ENCODE results near the gene AKAP12.

The AKAP12 gene

DNA sequence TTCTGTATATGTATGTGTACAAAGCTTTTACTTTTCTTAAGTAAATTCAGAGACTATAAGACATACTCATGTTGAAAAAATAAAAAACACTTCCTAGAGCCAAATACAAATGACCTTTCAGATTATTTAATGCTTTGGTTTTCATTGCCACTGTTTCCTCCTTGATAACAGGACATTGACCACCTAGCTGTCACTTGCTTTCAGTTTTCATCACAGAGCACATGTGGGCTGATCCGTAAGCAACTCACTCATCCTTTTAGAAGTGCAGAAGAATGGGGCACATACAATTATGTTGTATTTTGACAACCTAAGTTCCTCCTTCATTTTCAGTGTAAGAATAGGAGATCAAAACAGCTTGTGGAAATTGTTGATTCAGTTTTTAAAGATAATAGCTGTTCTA, 145.4 kb downstream of the AKAP12 start:
- no peak for DNase-seq (ENCODE audit: low spot score)

DNA sequence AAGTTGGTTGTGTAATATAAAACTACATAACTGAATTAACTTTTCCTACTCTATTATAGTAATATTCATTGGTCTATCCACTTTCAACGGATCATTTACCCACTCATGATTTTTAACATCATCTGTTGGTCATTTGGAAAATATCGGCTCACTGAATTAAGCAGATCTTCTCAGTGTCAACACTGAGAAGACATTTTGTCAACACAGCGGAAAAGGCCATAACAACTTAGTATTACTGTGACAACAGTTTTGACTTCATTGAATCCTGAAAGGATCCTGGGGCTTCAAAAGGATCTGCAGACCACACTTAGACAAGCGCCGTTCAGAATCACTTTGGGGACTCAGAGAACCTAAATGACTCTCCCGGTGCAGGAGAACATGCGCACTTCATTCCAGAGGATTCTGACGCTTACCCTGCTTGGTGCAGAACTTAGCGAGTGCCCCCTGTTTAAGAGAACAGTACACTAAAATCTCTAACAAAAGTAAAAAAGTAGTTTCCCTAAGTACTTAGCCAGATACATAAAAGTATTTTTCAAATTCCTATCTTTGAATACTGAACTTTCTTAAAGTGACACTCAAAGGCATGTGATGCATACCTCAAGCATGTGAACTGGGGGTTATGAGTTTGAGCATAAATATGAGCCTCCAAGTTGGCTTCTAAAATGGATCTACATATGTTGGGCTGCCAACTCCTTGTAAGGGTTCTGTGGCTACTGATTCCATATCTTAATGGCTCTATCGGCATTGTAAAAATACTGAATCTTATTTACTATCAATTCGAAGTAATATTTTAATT, 147.6 kb downstream of the AKAP12 start:
- DNase-seq (ENCODE audit: low spot score): no peak

DNA sequence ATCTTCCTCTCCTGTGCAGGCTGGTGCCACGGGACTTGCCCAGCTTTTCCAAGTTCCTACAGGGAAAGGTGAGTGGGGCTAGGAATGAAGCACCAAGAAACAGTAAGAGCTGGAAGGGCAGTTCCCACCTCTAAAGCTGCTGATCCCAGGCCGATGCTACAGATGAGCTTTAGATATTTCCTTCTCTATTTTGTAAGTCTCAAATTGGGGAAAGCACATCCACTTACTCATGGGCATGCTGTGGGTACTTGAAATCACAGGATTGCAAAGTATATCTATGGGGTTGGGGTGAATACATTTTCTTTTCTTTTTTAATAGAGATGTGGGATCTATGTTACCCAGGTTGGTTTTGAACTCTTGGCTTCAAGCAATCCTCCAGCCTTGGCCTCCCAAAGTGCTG, 148.5 kb downstream of the AKAP12 start:
- no peak for DNase-seq (ENCODE audit: low spot score)

DNA sequence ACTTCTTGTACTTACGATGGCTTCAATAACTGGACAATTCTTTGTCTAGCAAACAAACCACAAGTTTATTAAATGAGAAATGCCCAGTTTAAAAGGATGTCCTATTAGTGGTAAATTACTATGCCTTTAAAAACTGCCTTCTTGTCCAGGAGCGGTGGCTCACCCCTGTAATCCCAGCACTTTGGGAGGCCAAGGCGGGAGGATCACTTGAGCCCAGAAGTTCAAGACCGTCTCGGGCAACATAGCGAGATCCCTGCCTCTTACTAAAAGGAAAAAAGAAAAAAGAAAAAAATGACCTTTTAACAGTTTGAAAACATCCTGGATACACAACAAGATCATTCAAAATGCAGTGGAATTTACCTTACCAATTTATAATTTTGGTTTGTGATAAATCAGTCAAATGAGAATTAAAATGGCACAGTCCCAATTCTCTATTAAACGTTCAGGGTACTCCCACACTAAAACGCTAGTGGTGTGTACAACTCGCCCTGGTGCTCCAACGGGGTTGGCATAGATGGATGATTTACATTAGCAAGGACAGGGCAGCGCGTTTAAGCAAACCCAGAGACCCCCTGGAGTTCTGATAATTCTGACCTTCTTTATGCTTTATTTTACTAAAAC, 149.3 kb downstream of the AKAP12 start:
- DNase-seq (ENCODE audit: low spot score): no peak

DNA sequence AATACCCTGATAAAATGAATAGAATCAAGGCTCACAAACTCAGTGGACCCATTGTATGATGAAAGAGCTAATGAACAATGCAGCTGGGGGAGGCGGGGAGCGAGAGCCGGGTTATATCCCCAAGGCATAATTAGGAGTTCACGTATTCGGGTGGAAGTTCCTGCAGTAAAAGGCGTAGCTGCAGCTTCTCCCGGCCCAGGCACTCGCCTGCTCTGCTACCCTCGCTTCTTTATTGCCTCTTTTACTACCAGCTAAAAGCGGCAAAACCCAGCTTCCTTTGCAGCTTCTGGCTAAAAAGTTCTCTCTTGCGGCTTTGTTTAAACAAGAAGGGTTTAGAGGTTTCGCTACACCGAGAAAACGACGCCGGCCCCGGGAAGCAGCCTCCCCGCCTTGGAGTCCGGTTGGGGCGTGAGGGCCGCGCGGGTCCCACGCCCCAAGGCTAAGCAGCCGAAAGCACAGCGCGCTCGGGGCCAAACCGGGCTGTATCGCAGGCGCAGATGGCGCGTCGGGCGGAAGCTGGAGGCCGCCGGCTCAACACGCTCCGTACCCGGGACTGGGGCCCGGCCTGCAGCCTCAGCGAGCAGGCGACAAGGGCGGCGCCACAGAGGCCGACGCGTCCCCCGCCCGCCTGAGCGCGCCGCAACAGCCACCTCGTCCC, 150.0 kb downstream of the AKAP12 start:
- peak; percentile 69 for DNase-seq (ENCODE audit: low spot score)

DNA sequence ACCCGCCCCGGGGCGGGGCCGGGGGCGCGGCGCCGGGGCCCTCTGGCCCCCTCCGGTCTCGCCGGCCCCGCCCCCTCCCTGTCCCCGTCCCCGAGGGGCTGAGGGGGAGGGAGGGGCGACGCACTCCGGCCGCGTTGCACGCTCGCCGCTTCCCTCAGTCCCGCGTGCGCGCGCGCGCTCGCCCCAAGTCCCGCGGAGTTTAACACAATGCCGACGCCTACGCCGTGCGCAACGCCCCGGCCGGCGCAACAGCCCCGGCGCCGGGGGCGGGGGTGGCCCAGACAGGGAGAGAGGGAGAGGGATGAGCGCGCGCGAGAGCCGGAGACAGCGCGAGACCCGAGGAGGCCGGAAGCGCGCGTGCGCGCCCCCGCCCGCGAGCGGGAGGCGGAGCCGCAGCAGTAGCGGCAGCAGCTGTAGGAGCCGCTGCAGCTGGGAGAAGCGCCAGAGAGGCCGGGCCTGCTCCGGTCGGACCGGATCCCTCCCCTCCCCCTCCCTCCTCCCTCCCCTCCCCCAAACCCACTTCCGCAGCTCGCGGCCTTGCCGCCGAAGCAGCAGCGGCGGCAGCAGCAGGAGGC, 150.6 kb downstream of the AKAP12 start:
- DNase-seq (ENCODE audit: low spot score): peak; percentile 97

DNA sequence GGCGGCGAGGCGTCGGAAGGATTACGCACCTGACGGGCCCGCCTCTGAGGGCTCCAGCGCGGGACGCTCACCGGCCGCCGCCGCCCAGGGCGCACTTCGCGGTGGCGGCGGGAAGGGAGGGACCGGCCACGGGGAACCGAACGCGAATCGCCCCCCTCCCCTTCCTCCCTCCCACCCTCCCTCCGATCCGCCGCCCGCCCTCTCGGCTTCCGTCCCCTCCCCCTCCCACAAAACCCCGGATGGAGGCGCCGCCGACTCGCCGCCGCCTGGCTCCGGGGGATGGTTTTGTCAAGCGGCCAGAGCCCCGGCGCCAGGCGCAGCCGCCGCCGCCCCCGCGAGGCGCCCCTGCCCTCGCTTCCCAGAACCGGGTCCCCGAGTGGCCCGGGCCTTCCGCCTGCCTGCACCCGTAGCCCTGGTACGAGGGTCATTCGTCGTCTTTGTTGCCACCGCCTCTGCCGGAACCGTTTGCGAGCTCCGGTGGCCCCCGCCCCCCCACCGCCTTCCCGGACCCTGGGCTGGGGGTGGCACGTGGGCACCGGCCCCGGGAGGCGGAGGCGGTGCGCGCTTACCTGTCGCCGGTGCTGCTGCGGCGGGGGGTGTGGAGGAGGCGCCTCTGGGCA, 151.2 kb downstream of the AKAP12 start:
- DNase-seq (ENCODE audit: low spot score): peak; percentile 88

DNA sequence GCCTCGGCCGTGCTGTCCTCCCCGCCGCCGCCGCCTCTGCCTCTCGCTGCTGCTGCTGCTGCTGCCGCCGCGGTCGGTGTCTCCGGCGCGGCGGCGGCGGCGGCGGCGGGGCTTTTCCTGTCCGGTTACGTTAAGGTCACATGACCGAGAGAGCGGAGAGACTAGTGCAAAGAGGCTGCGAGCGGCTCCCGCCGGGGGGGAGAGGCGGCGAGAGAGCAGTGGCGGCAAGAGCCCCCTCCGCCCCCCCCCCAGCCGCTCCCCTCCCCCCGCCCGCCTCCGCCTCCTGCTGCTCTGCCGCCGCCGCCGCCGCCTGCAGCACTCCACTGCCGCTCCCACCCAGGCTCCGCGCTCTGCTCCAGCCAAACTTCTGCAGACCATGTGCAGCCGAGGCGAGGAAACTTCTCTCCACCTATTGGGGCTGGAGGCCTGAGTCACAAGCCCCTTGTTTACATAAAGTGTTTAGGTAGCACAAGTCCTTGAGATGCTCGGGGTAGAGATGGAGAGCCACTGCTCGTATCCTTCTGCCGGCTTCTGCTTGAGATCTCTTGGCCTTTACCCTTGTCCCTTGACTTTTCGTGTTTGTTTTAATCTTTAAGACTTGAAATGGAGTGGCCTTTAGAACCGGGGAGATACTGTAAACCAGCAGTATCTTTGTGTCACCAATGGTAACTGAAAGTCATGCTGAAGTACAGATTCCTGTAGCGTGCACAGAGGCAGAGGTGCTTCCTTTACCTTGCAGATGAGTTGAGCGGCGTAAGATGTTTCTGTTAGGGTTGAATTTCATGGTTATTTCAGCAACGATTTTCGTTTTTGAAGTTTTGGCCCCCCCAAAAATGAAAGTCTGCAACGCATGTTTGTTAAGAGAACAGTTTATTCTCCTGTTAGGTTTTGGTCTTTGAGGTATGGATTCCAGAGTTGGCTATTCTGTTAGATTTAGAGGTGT, 152.0 kb downstream of the AKAP12 start, which contains the start of gene ZBTB2:
Gene ZBTB2, minus strand, starts transcription at position 89 of the 943 bp plus-strand sequence. CDS start 17,922 bp downstream, outside the sequence.
- DNase-seq (ENCODE audit: low spot score): peak; percentile 82

DNA sequence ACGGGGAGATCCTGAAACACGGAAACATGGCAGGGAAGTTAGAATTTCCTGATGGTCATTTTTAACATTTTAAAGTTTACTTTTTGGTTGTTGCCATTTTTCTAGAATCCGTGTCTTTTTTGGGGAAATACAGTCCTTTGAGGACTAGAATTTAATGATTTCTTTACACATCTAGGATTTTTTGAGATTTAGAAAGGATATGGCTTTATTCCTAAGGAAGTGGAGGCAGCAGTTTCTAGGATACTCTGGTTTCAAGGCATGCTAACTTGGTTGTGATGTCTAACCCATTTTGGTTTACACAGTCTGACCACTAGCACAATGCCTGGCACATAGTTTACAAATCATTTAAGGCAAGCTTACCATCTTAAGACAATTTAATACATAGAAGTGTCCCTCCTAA, 152.7 kb downstream of the AKAP12 start:
- no peak for DNase-seq (ENCODE audit: low spot score)

DNA sequence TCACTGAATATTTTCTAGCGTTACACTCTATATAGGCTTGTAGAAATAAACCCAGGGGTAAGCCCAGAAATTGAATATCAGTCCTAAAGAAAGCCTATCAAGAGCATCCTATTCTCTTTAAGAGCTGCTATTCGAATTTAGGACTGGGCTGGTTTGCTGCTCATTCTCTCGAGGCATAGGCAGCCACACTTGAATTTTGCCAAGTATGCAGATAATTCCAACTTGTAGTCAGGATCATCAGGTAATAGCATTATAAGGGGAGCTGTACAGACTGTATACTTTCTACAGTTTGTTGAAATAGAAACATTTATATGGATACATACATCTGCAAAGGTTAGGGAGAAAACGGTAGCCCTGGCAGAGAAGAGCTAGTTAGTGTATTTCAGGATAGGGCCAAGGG, 153.6 kb downstream of the AKAP12 start:
- no peak for DNase-seq (ENCODE audit: low spot score)

DNA sequence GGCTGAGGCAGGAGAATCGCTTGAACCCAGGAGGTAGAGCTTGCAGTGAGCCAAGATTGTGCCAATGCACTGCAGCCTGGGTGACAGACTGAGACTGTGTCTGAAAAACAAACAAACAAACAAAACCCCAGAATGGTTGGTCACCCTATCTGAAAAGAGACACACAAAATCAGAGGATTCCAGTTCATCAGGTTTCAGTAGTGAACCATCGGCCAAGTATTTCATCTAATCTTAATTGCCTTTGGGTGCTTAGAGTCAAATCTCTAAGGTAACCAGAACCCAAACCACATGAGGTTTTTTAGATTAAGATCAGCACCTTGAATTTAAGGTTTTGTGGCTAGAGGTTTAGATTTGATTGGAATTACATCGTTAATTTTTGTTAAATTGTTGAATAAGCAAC, 159.9 kb downstream of the AKAP12 start:
- no peak for DNase-seq (ENCODE audit: low spot score)

DNA sequence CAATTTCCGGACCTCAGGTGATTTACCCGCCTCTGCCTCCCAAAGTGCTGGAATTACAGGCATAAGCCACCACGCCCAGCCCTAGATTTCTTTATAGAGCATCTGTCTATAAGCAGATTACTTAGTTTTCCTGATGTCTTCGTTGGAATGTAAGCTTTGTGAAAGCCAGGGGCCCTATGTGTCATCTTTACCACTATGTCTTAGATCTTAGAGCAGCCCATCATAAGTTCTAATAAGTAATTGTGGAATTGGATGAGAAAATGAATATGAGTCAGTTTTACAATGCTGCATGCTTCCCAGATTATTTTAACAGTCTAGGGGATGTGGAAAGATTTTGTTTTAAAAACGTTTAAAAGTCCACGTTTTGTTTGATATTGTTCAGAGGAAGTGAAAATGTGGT, 160.7 kb downstream of the AKAP12 start:
- DNase-seq (ENCODE audit: low spot score): no peak

DNA sequence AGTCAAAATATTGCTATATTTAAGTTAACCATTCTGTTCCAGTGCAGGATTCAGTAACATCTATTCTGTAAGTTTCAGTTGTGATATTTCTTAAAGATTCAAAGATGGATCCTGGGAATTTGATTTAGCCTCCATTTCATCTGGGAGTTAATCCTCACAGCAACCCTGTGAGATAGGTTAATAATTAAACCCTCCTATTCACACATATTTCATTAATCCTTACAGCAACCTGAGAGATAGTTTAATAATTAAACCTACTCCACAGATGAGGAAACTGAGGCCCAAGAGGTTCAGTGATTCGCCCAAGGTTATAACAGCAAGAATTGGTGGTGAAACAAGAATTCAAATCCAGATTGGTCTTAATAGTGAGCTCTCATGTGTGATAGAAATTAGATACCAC, 162.5 kb downstream of the AKAP12 start:
- DNase-seq (ENCODE audit: low spot score): no peak

DNA sequence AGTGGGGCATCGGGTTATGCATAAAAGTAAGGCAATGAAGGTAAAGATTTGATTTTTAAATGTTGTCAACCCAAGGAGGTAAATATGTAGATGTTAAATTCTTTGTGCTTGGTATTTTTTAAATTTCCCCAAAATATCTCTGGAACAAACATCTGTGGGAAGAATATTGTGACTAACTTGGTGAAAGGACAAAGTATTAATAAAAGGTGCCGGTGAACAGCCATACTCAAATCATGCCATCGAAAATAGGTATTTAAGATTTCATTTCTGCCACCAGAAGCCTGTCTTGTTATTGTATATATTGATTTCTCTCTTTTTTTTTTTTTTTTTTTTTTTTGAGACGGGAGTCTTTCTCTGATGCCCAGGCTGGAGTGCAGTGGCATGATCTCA, 164.1 kb downstream of the AKAP12 start:
- DNase-seq (ENCODE audit: low spot score): no peak
